HepG2 (cell line): ENCODE data around the gene KLF11. TPM values are rescaled to one million over a fixed set of nuclear protein-coding genes. Genes with fewer than 3 reads are reported as not detected.

Source experiments
- RBAK ChIP-seq: sonication (generic); formaldehyde crosslinking; IDR thresholded peaks from 2 replicates; pipeline ENCODE4 v1.5.1; 2020; ENCODE audit warnings: mild to moderate bottlenecking, missing genetic modification reagents
- SMAD3 ChIP-seq: sonication (generic); formaldehyde crosslinking; IDR thresholded peaks from 2 replicates; pipeline ENCODE4 v1.4.0; 2020; ENCODE audit warnings: missing genetic modification reagents
- YY1 ChIP-seq: IDR thresholded peaks from 2 replicates; pipeline ENCODE4 v1.6.1; 2011; ENCODE audit warnings: low read length, low read depth, moderate library complexity, mild to moderate bottlenecking; ENCODE audit not compliant: insufficient read depth, insufficient replicate concordance
- ZBTB7B ChIP-seq: sonication (generic); formaldehyde crosslinking; IDR thresholded peaks from 2 replicates; pipeline ENCODE4 v1.4.0; 2020; ENCODE audit warnings: missing genetic modification reagents
- ZFY ChIP-seq: sonication (generic); formaldehyde crosslinking; IDR thresholded peaks from 2 replicates; pipeline ENCODE4 v1.4.0; 2020; ENCODE audit warnings: missing genetic modification reagents
- ZKSCAN1 ChIP-seq: fragments of 150-350 bp; IDR thresholded peaks from 2 replicates; pipeline ENCODE4 v1.6.1; 2014; ENCODE audit warnings: low read length
- ZNF205 ChIP-seq: IDR thresholded peaks from 2 replicates; pipeline ENCODE4 v1.6.1; 2018; ENCODE audit warnings: missing biosample characterization, missing genetic modification reagents
- ZNF616 ChIP-seq: sonication (generic); formaldehyde crosslinking; IDR thresholded peaks from 2 replicates; pipeline ENCODE4 v1.5.0; 2020; ENCODE audit warnings: low read depth, mild to moderate bottlenecking, missing genetic modification reagents
- polyA plus RNA-seq, 8 experiments: library from polyadenylated mRNA; depleted of rRNA in 3 of 8; stranded (reverse) in 7 of 8; unstranded in 1 of 8; fragments of >200 nt; fragmentation: Illumina TruSeq in 4 of 8; extraction: Trizol in 4 of 8; gene quantifications; 2 replicates each; pipeline versions ENCODE4 v1.2.1 to v1.2.3, GENCODE V29; 2011 to 2016; ENCODE audit warnings: low read depth in 4 of 8, missing spikeins in 1 of 8, mixed read lengths in 1 of 8; ENCODE audit not compliant: insufficient read depth in 1 of 8
- total RNA-seq, 5 experiments: library from RNA; depleted of rRNA; stranded (reverse); fragments of >200 nt; fragmentation: Illumina TruSeq; extraction: Trizol; gene quantifications; 2 replicates each; pipeline ENCODE4 v1.2.3, GENCODE V29; 2016; ENCODE audit warnings: low read depth in 1 of 5
- TF ChIP-seq, protein P1 (sequence below): sonication (generic); formaldehyde crosslinking; IDR thresholded peaks from one replicate; pipeline ENCODE4 v1.5.1; 2020; ENCODE audit warnings: mild to moderate bottlenecking, missing genetic modification reagents; ENCODE audit errors: not compliant biosample characterization
- TF ChIP-seq, protein P2 (sequence below): IDR thresholded peaks from 2 replicates; pipeline ENCODE4 v1.6.1; 2016; ENCODE audit warnings: low read depth
- TF ChIP-seq, protein P3 (sequence below): sonication (generic); formaldehyde crosslinking; IDR thresholded peaks from 2 replicates; pipeline ENCODE4 v1.5.0; 2020; ENCODE audit warnings: missing genetic modification reagents
- TF ChIP-seq, protein P4 (sequence below): IDR thresholded peaks from 2 replicates; pipeline ENCODE4 v1.6.1; 2018; ENCODE audit warnings: missing genetic modification reagents
- TF ChIP-seq, protein P5 (sequence below): sonication (generic); formaldehyde crosslinking; IDR thresholded peaks from 2 replicates; pipeline ENCODE4 v1.5.1; 2020; ENCODE audit warnings: missing genetic modification reagents, mild to moderate bottlenecking, borderline replicate concordance
- TF ChIP-seq, protein P6 (sequence below): sonication (generic); formaldehyde crosslinking; conservative IDR thresholded peaks from 2 replicates; pipeline ENCODE4 v1.8.0; 2022; ENCODE audit warnings: low read depth, missing genetic modification reagents

Gene KLF11
- total and polyA plus RNA-seq, 2 of the 13 experiments (the other 11 are each of a cell fraction or from before 2014, with no cell fraction given) = 2.5 to 11.8 TPM

DNA sequence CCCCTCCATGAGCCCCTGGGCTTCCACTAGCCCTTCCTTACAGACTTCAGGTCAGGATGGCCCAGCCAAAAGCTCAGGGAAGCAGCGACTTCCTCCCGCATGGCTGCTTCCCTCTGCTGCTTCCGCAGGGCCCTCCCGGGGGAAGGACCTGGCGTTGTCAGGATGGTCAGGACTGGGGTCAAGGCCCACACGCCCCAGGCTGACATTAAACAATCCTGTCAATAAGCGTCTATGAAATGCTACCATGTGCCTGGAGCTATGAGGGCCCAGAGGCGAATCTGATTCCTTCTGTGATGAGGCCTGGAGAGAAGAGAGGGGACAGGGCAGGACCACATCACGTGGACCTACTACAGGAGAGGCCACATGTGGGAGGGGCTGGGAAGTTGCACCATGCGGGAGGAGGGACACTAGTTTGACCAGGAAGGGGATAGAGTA, 19.6 kb downstream of the KLF11 start (continued):
- TF ChIP-seq, protein P1, sequence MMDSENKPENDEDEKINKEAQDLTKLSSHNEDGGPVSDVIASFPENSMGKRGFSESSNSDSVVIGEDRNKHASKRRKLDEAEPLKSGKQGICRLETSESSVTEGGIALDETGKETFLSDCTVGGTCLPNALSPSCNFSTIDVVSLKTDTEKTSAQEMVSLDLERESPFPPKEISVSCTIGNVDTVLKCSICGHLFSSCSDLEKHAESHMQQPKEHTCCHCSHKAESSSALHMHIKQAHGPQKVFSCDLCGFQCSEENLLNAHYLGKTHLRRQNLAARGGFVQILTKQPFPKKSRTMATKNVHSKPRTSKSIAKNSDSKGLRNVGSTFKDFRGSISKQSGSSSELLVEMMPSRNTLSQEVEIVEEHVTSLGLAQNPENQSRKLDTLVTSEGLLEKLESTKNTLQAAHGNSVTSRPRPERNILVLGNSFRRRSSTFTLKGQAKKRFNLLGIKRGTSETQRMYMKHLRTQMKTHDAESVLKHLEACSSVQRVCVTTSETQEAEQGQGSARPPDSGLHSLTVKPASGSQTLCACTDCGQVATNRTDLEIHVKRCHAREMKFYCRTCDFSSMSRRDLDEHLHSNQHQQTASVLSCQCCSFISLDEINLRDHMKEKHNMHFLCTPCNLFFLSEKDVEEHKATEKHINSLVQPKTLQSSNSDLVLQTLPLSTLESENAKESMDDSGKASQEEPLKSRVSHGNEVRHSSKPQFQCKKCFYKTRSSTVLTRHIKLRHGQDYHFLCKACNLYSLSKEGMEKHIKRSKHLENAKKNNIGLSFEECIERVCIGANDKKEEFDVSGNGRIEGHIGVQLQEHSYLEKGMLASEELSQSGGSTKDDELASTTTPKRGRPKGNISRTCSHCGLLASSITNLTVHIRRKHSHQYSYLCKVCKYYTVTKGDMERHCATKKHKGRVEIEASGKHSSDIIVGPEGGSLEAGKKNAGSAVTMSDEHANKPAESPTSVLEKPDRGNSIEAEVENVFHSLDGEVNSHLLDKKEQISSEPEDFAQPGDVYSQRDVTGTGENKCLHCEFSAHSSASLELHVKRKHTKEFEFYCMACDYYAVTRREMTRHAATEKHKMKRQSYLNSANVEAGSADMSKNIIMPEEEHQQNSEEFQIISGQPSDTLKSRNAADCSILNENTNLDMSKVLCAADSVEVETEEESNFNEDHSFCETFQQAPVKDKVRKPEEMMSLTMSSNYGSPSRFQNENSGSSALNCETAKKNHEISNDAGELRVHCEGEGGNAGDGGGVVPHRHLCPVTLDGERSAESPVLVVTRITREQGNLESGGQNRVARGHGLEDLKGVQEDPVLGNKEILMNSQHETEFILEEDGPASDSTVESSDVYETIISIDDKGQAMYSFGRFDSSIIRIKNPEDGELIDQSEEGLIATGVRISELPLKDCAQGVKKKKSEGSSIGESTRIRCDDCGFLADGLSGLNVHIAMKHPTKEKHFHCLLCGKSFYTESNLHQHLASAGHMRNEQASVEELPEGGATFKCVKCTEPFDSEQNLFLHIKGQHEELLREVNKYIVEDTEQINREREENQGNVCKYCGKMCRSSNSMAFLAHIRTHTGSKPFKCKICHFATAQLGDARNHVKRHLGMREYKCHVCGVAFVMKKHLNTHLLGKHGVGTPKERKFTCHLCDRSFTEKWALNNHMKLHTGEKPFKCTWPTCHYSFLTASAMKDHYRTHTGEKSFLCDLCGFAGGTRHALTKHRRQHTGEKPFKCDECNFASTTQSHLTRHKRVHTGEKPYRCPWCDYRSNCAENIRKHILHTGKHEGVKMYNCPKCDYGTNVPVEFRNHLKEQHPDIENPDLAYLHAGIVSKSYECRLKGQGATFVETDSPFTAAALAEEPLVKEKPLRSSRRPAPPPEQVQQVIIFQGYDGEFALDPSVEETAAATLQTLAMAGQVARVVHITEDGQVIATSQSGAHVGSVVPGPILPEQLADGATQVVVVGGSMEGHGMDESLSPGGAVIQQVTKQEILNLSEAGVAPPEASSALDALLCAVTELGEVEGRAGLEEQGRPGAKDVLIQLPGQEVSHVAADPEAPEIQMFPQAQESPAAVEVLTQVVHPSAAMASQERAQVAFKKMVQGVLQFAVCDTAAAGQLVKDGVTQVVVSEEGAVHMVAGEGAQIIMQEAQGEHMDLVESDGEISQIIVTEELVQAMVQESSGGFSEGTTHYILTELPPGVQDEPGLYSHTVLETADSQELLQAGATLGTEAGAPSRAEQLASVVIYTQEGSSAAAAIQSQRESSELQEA = no peak
- TF ChIP-seq, protein P2, sequence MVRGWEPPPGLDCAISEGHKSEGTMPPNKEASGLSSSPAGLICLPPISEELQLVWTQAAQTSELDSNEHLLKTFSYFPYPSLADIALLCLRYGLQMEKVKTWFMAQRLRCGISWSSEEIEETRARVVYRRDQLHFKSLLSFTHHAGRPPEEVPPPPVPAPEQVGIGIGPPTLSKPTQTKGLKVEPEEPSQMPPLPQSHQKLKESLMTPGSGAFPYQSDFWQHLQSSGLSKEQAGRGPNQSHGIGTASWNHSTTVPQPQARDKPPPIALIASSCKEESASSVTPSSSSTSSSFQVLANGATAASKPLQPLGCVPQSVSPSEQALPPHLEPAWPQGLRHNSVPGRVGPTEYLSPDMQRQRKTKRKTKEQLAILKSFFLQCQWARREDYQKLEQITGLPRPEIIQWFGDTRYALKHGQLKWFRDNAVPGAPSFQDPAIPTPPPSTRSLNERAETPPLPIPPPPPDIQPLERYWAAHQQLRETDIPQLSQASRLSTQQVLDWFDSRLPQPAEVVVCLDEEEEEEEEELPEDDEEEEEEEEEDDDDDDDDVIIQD (CRISPR knock-in tag) = no peak
- TF ChIP-seq, protein P3, sequence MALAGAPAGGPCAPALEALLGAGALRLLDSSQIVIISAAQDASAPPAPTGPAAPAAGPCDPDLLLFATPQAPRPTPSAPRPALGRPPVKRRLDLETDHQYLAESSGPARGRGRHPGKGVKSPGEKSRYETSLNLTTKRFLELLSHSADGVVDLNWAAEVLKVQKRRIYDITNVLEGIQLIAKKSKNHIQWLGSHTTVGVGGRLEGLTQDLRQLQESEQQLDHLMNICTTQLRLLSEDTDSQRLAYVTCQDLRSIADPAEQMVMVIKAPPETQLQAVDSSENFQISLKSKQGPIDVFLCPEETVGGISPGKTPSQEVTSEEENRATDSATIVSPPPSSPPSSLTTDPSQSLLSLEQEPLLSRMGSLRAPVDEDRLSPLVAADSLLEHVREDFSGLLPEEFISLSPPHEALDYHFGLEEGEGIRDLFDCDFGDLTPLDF (CRISPR knock-in tag) = no peak
- peak; percentile 55; the same call in 1 of the 2 replicates for TF ChIP-seq ZFY (CRISPR knock-in tag)
- TF ChIP-seq, protein P4, sequence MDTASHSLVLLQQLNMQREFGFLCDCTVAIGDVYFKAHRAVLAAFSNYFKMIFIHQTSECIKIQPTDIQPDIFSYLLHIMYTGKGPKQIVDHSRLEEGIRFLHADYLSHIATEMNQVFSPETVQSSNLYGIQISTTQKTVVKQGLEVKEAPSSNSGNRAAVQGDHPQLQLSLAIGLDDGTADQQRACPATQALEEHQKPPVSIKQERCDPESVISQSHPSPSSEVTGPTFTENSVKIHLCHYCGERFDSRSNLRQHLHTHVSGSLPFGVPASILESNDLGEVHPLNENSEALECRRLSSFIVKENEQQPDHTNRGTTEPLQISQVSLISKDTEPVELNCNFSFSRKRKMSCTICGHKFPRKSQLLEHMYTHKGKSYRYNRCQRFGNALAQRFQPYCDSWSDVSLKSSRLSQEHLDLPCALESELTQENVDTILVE (CRISPR knock-in tag) = no peak
- 0 out of 2 replicates have a peak, but pooled peaks have one; percentile 35 for TF ChIP-seq RBAK
- no peak for TF ChIP-seq ZNF616 (CRISPR knock-in tag)
- TF ChIP-seq ZKSCAN1 = no peak
- TF ChIP-seq ZBTB7B = no peak
- TF ChIP-seq, protein P5, sequence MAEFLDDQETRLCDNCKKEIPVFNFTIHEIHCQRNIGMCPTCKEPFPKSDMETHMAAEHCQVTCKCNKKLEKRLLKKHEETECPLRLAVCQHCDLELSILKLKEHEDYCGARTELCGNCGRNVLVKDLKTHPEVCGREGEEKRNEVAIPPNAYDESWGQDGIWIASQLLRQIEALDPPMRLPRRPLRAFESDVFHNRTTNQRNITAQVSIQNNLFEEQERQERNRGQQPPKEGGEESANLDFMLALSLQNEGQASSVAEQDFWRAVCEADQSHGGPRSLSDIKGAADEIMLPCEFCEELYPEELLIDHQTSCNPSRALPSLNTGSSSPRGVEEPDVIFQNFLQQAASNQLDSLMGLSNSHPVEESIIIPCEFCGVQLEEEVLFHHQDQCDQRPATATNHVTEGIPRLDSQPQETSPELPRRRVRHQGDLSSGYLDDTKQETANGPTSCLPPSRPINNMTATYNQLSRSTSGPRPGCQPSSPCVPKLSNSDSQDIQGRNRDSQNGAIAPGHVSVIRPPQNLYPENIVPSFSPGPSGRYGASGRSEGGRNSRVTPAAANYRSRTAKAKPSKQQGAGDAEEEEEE (CRISPR knock-in tag) = no peak
- TF ChIP-seq SMAD3 (CRISPR knock-in tag) = no peak
- TF ChIP-seq, protein P6, sequence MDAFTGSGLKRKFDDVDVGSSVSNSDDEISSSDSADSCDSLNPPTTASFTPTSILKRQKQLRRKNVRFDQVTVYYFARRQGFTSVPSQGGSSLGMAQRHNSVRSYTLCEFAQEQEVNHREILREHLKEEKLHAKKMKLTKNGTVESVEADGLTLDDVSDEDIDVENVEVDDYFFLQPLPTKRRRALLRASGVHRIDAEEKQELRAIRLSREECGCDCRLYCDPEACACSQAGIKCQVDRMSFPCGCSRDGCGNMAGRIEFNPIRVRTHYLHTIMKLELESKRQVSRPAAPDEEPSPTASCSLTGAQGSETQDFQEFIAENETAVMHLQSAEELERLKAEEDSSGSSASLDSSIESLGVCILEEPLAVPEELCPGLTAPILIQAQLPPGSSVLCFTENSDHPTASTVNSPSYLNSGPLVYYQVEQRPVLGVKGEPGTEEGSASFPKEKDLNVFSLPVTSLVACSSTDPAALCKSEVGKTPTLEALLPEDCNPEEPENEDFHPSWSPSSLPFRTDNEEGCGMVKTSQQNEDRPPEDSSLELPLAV (CRISPR knock-in tag) = no peak
- TF ChIP-seq ZNF205 (CRISPR knock-in tag) = no peak
- peak; percentile 33 for TF ChIP-seq YY1
